PC-3 (cell line): ENCODE measurements around the gene MYL5. TPM values are rescaled to one million over a fixed set of nuclear protein-coding genes. Genes with fewer than 3 reads are reported as not detected.

Experiments used
- ATAC-seq: fragments of 200-7000 bp; cut with Tn5 transposase; 2 replicates; pipeline ENCODE4 v1.9.1; 2020; ENCODE audit warnings: mild to moderate bottlenecking, moderate library complexity
- BruUV-seq: library from RNA; stranded (reverse); fragments of 400-500 nt; replicated peaks from 2 replicates; lab custom pipeline; 2021; lab: Mats Ljungman, UMichigan
- CTCF ChIA-PET: fragments of 300-600 bp; sonication (Branson Sonifier 250); formaldehyde crosslinking; loops from one replicate; lab custom pipeline; 2022; ENCODE audit warnings: antibody characterized with exemption; lab: Charles Lee
- POLR2A ChIA-PET: fragments of 300-600 bp; sonication (Branson Sonifier 250); formaldehyde crosslinking; loops from one replicate; lab custom pipeline; 2022; ENCODE audit warnings: antibody characterized with exemption; ENCODE audit not compliant: unreplicated experiment; lab: Charles Lee
- DNase-seq: peaks from one replicate; pipeline ENCODE4 v3.0.0-alpha.2; 2015
- H2AFZ ChIP-seq: fragments of 300-600 bp; sonication (generic); 2 replicates; pipeline ENCODE4 v1.6.0; 2016; ENCODE audit warnings: antibody characterized with exemption, low read length
- H3F3A ChIP-seq: fragments of 300-600 bp; sonication (generic); one replicate; pipeline ENCODE4 v1.6.0; 2017; ENCODE audit warnings: antibody characterized with exemption, low read length, control low read depth, mild to moderate bottlenecking; ENCODE audit not compliant: unreplicated experiment
- H3K27ac ChIP-seq: fragments of 300-600 bp; sonication (generic); 2 replicates; pipeline ENCODE4 v1.5.1; 2016; ENCODE audit warnings: mild to moderate bottlenecking, low read length
- H3K27me3 ChIP-seq: fragments of 300-600 bp; sonication (generic); 2 replicates; pipeline ENCODE4 v1.6.1; 2016; ENCODE audit warnings: low read length, mixed read lengths
- H3K36me3 ChIP-seq: fragments of 300-600 bp; sonication (generic); 2 replicates; pipeline ENCODE4 v1.6.1; 2016; ENCODE audit warnings: low read depth, mixed run types, low read length, mixed read lengths
- H3K4me1 ChIP-seq: fragments of 300-600 bp; sonication (generic); 2 replicates; pipeline ENCODE4 v1.5.1; 2016; ENCODE audit warnings: low read length; ENCODE audit not compliant: insufficient read depth
- H3K4me2 ChIP-seq: fragments of 300-600 bp; sonication (generic); 2 replicates; pipeline ENCODE4 v1.6.0; 2016; ENCODE audit warnings: low read length
- H3K4me3 ChIP-seq: fragments of 300-600 bp; sonication (generic); 2 replicates; pipeline ENCODE4 v1.5.1; 2016; ENCODE audit warnings: mild to moderate bottlenecking, low read length, mixed read lengths
- H3K79me2 ChIP-seq: fragments of 300-600 bp; sonication (generic); 2 replicates; pipeline ENCODE4 v1.6.1; 2017; ENCODE audit warnings: low read length, mixed read lengths
- H3K9ac ChIP-seq: fragments of 300-600 bp; sonication (generic); 2 replicates; pipeline ENCODE4 v1.6.0; 2016; ENCODE audit warnings: mild to moderate bottlenecking, low read length
- H3K9me2 ChIP-seq: fragments of 300-600 bp; sonication (generic); replicated peaks from 2 replicates; pipeline ENCODE4 v1.6.1; 2016; ENCODE audit warnings: mixed run types, low read length, mixed read lengths
- H3K9me3 ChIP-seq: fragments of 300-600 bp; sonication (generic); 2 replicates; pipeline ENCODE4 v1.6.1; 2016; ENCODE audit warnings: low read length, mixed read lengths
- H4K20me1 ChIP-seq: fragments of 300-600 bp; sonication (generic); 2 replicates; pipeline ENCODE4 v1.6.1; 2016; ENCODE audit warnings: low read length, mixed read lengths
- EZH2 ChIP-seq: fragments of 300-600 bp; sonication (generic); IDR thresholded peaks from one replicate; pipeline ENCODE4 v1.6.1; 2017; ENCODE audit warnings: antibody characterized with exemption, mild to moderate bottlenecking, low read length; ENCODE audit not compliant: unreplicated experiment
- EZH2phosphoT487 ChIP-seq: fragments of 300-600 bp; sonication (generic); IDR thresholded peaks from 2 replicates; pipeline ENCODE4 v1.6.1; 2018; ENCODE audit warnings: mild to moderate bottlenecking, antibody characterized with exemption, low read length, borderline replicate concordance
- intact Hi-C: fragments of 100-400 bp; cut with micrococcal nuclease; formaldehyde crosslinking; loops from 2 replicates; pipeline ENCODE4 v1.9.0; 2023
- total RNA-seq: library from RNA; depleted of rRNA; stranded (reverse); fragments of >200 nt; gene quantifications from 2 replicates; pipeline ENCODE4 v1.2.3, GENCODE V29; 2014
- TF ChIP-seq, protein P1 (sequence below): fragments of 300-600 bp; sonication (generic); conservative IDR thresholded peaks from 2 replicates; pipeline ENCODE4 v1.5.1; 2017; ENCODE audit warnings: antibody characterized with exemption, low read depth, mild to moderate bottlenecking, low read length

Gene MYL5
- total RNA-seq, 1 experiment from 2014 or later, result 15.2 TPM

DNA sequence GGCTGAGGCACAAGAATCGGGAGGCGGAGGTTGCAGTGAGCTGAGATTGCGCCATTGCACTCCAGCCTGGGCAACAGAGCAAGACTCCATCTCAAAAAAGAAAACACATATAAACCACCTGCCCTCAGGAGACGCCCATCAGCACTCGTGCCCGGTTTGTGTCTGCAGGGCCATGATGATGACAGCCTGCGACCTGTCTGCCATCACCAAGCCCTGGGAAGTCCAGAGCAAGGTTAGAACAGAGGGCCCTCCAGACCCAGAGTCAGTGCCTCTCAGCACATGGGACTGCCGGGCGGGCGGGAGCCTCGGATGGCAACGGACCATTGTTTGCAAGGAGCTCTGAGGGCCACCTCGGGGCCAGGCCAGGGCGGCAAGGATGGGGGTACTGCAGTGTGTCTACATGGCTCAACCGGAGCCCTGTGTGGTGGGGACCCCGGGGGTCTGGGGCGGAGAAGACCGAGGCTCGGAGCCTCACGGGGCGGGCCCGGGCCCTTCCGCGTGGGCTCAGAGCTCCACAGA is 9.6 kb upstream of the MYL5 start:
- POLR2A ChIA-PET, result no interaction called here
- TF ChIP-seq EZH2phosphoT487, result no peak
- ATAC-seq (no peak), DNase-seq (no peak)
- no peak overlapping the region for H3K27ac ChIP-seq
- H3K4me3 ChIP-seq, result no peak overlapping the region
- H3K79me2 ChIP-seq, result no peaks in the 10 kb centered on the region
- intact Hi-C loops, result no loop called here
- H3K4me2 ChIP-seq, result no peak overlapping the region
- no peak overlapping the region for H2AFZ ChIP-seq
- no peak overlapping the region for H3K9ac ChIP-seq
- H3K4me1 ChIP-seq, result no peaks in the 10 kb centered on the region
- CTCF ChIA-PET, result no interaction called here
- no peaks in the 10 kb centered on the region for H3K36me3 ChIP-seq
- H3K9me3 ChIP-seq, result no peaks in the 10 kb centered on the region
- no peaks in the 10 kb centered on the region for H3K27me3 ChIP-seq
- H3F3A ChIP-seq, result no peaks in the 10 kb centered on the region
- BruUV-seq, result no TSS peak
- H4K20me1 ChIP-seq, result no peaks in the 10 kb centered on the region
- no peaks in the 10 kb centered on the region for H3K9me2 ChIP-seq

DNA sequence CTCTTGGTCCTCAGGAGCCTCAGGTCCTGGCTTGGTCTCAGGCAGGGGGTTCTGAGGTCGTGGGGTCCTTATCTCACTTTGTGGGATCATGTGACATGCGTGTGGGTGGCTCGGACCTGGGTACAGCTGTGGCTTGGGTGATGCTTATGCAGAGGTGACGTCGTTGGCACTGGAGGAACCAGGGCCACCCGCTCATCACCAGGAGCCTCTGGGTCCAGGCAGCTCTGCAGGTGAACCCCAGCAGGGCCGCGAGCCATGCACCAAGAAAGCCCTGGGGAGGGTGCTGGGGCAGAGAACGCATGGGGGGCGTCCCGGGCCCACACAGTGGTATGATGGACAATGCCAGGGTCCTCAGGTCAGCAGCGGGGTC is 9.0 kb upstream of the MYL5 start:
- ATAC-seq (no peak), DNase-seq (no peak)
- Histone ChIP-seq H4K20me1 (no peaks in the 10 kb centered on the region), H3K9ac (no peak overlapping the region), H3K79me2 (no peaks in the 10 kb centered on the region), H3K27me3 (no peaks in the 10 kb centered on the region), H3K27ac (no peak overlapping the region), H3K36me3 (no peaks in the 10 kb centered on the region), H3K4me3 (no peak overlapping the region), H2AFZ (no peak overlapping the region), H3K4me1 (no peaks in the 10 kb centered on the region), H3F3A (no peaks in the 10 kb centered on the region), H3K9me3 (no peaks in the 10 kb centered on the region), H3K4me2 (no peak overlapping the region), H3K9me2 (no peaks in the 10 kb centered on the region)
- CTCF ChIA-PET, result no interaction called here
- BruUV-seq, result no TSS peak
- TF ChIP-seq, protein P1, sequence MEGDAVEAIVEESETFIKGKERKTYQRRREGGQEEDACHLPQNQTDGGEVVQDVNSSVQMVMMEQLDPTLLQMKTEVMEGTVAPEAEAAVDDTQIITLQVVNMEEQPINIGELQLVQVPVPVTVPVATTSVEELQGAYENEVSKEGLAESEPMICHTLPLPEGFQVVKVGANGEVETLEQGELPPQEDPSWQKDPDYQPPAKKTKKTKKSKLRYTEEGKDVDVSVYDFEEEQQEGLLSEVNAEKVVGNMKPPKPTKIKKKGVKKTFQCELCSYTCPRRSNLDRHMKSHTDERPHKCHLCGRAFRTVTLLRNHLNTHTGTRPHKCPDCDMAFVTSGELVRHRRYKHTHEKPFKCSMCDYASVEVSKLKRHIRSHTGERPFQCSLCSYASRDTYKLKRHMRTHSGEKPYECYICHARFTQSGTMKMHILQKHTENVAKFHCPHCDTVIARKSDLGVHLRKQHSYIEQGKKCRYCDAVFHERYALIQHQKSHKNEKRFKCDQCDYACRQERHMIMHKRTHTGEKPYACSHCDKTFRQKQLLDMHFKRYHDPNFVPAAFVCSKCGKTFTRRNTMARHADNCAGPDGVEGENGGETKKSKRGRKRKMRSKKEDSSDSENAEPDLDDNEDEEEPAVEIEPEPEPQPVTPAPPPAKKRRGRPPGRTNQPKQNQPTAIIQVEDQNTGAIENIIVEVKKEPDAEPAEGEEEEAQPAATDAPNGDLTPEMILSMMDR, result no peak
- no peak for TF ChIP-seq EZH2
- intact Hi-C loops, result no loop called here
- POLR2A ChIA-PET, result no interaction called here

DNA sequence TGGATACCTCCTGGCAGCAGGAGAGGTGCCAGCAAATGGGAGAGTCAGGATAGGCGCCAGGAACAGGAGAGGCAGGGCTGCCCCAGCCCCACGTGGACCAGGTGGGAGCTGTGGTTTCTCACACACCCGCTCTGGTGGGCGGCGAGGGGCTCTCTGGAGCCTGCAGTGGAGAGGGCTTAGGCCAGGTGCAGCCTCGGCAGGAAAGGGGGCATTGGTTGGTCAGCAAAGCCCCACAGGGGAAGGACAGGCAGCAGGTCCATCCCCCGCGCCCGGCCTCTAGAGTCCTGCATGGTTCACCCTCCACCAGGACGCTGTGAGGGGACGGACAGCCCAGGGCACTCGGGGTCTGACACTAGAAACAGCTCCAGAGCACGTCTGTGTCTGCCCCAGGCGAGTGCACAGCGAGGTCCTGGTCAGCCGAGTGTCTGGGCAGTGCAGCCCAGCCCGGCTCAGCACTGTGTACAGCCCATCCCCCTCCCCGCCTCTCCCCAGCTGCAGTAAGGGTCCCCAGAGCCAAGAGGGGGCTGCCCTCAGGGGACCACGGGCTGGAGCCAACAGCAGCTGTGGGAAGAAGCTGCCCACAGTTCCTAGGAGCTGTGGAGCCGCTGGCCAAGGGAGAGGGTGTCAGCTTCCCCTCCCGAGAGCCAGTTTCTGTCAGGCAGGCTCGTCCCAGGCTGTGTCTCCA is 8.4 kb upstream of the MYL5 start:
- peak; percentile 35 for ATAC-seq

More for the DNA sequence above, 8.4 kb upstream of the MYL5 start:
- Histone ChIP-seq H2AFZ (no peak overlapping the region), H3K4me3 (no peak overlapping the region), H3K4me2 (no peak overlapping the region), H3K9me2 (no peaks in the 10 kb centered on the region), H4K20me1 (no peaks in the 10 kb centered on the region), H3K36me3 (no peaks in the 10 kb centered on the region), H3K9ac (no peak overlapping the region), H3F3A (no peaks in the 10 kb centered on the region), H3K27ac (no peak overlapping the region), H3K9me3 (no peaks in the 10 kb centered on the region), H3K4me1 (no peaks in the 10 kb centered on the region), H3K79me2 (no peaks in the 10 kb centered on the region), H3K27me3 (no peaks in the 10 kb centered on the region)
- TF ChIP-seq, protein P1, result no peak
- TF ChIP-seq EZH2, result no peak
- no peak for TF ChIP-seq EZH2phosphoT487
- DNase-seq, result no peak
- POLR2A ChIA-PET, result no interaction called here
- intact Hi-C loops, result no loop called here
- CTCF ChIA-PET, result no interaction called here
- BruUV-seq, result no TSS peak
